ENCODE results near the gene NAV2. TPM values are rescaled to one million over a fixed set of nuclear protein-coding genes. Genes with fewer than 3 reads are reported as not detected.

NAV2 gene
- total RNA-seq, 4 donors from 2014 or later = 9.6 to 40.0 (median 23.1) TPM

- DNase-seq = no peak
- no peaks in the 10 kb centered on the region for H3K27me3 ChIP-seq
- in situ Hi-C loops (cut with MboI; ENCODE audit: low pct_ligation_motif_present in 1 of 4, low pct_unique_long_range_greater_than_20kb in 1 of 4, low sequenced_read_pairs in 3 of 4) (no loop called here), intact Hi-C loops (cut with DNase I; ENCODE audit: low total_unique reads) (no loop called here)
- peaks cover 0 to 9% (median 3%) of the 10 kb centered on the region in 4 donors for H3K4me1 ChIP-seq
- H3K27ac ChIP-seq = no peak overlapping the region
- no peaks in the 10 kb centered on the region for H3K36me3 ChIP-seq
- no peak for TF ChIP-seq EP300 (IDR thresholded peaks at IDR 0.05; ENCODE audit: low read depth)
- no peak for TF ChIP-seq POLR2A (IDR thresholded peaks at IDR 0.05)
- no peak for TF ChIP-seq CTCF (IDR thresholded peaks at IDR 0.05)
- TF ChIP-seq POLR2AphosphoS5 (IDR thresholded peaks at IDR 0.05) = no peak
- no peak overlapping the region for H3K4me3 ChIP-seq
- 58% methylated on average over 1 of the region's 1 CpG; no CpG with 5 or more reads in 1 of the 2 donors for WGBS, 2 donors (ENCODE audit: low coverage in 1 of 2)
- no peaks in the 10 kb centered on the region for H3K9me3 ChIP-seq
These were observed 26.4 kb upstream of the NAV2 start for GRCh38 chr11:19686234-19686633.

GRCh38 chr11:19687392-19687791 is 25.2 kb upstream of the NAV2 start:
- Histone ChIP-seq H3K4me3 (no peak overlapping the region), H3K9me3 (no peaks in the 10 kb centered on the region), H3K27ac (no peak overlapping the region), H3K4me1 (peaks cover 0 to 6% (median 3%) of the 10 kb centered on the region in 4 donors), H3K36me3 (no peaks in the 10 kb centered on the region), H3K27me3 (no peaks in the 10 kb centered on the region)
- TF ChIP-seq EP300 (IDR thresholded peaks at IDR 0.05; ENCODE audit: low read depth) = no peak
- TF ChIP-seq POLR2A (IDR thresholded peaks at IDR 0.05) = no peak
- no peak for TF ChIP-seq CTCF (IDR thresholded peaks at IDR 0.05)
- no peak for TF ChIP-seq POLR2AphosphoS5 (IDR thresholded peaks at IDR 0.05)
- WGBS, 2 donors (ENCODE audit: low coverage in 1 of 2) = 89% methylated on average over 1 of the region's 1 CpG; no CpG with 5 or more reads in 1 of the 2 donors
- DNase-seq = no peak
- intact Hi-C loops (cut with DNase I; ENCODE audit: low total_unique reads) = no loop called here
- in situ Hi-C loops (cut with MboI; ENCODE audit: low pct_ligation_motif_present in 1 of 4, low pct_unique_long_range_greater_than_20kb in 1 of 4, low sequenced_read_pairs in 3 of 4) = no loop called here

- Histone ChIP-seq H3K27me3 (no peaks in the 10 kb centered on the region), H3K4me3 (no peak overlapping the region), H3K9me3 (no peaks in the 10 kb centered on the region), H3K27ac (no peak overlapping the region), H3K4me1 (no peaks in the 10 kb centered on the region), H3K36me3 (no peaks in the 10 kb centered on the region)
- intact Hi-C loops (cut with DNase I; ENCODE audit: low total_unique reads) = no loop called here
- in situ Hi-C loops (cut with MboI; ENCODE audit: low pct_ligation_motif_present in 1 of 4, low pct_unique_long_range_greater_than_20kb in 1 of 4, low sequenced_read_pairs in 3 of 4) = no loop called here
- no peak for DNase-seq
- 86 to 90% methylated on average over 4 to 8 of the region's 8 CpGs for WGBS, 2 donors (ENCODE audit: low coverage in 1 of 2)
- TF ChIP-seq CTCF (IDR thresholded peaks at IDR 0.05) (no peak), POLR2AphosphoS5 (IDR thresholded peaks at IDR 0.05) (no peak), POLR2A (IDR thresholded peaks at IDR 0.05) (no peak), EP300 (IDR thresholded peaks at IDR 0.05; ENCODE audit: low read depth) (no peak)
These were observed 23.2 kb upstream of the NAV2 start for GRCh38 chr11:19689281-19690000.

GRCh38 chr11:19690885-19691284 is 21.8 kb upstream of the NAV2 start:
- TF ChIP-seq CTCF (IDR thresholded peaks at IDR 0.05) (no peak), EP300 (IDR thresholded peaks at IDR 0.05; ENCODE audit: low read depth) (no peak), POLR2A (IDR thresholded peaks at IDR 0.05) (no peak), POLR2AphosphoS5 (IDR thresholded peaks at IDR 0.05) (no peak)
- intact Hi-C loops (cut with DNase I; ENCODE audit: low total_unique reads) = no loop called here
- WGBS, 2 donors (ENCODE audit: low coverage in 1 of 2) = 58 to 100% methylated on average over 1 to 2 of the region's 2 CpGs
- no peak overlapping the region for H3K4me3 ChIP-seq
- H3K4me1 ChIP-seq = no peaks in the 10 kb centered on the region
- no peaks in the 10 kb centered on the region for H3K27me3 ChIP-seq
- in situ Hi-C loops (cut with MboI; ENCODE audit: low pct_ligation_motif_present in 1 of 4, low pct_unique_long_range_greater_than_20kb in 1 of 4, low sequenced_read_pairs in 3 of 4) = no loop called here
- DNase-seq = no peak
- H3K9me3 ChIP-seq = no peaks in the 10 kb centered on the region
- no peaks in the 10 kb centered on the region for H3K36me3 ChIP-seq
- no peak overlapping the region for H3K27ac ChIP-seq

Data from transverse colon (tissue), 4 donors.